Measurements from ENCODE around the gene TNFRSF4.

TNFRSF4 gene

GRCh38 chr1:1245178-1245816 lies 31.3 kb upstream of the TNFRSF4 start:
- no peak for DNase-seq (ENCODE audit: low spot score)

DNA sequence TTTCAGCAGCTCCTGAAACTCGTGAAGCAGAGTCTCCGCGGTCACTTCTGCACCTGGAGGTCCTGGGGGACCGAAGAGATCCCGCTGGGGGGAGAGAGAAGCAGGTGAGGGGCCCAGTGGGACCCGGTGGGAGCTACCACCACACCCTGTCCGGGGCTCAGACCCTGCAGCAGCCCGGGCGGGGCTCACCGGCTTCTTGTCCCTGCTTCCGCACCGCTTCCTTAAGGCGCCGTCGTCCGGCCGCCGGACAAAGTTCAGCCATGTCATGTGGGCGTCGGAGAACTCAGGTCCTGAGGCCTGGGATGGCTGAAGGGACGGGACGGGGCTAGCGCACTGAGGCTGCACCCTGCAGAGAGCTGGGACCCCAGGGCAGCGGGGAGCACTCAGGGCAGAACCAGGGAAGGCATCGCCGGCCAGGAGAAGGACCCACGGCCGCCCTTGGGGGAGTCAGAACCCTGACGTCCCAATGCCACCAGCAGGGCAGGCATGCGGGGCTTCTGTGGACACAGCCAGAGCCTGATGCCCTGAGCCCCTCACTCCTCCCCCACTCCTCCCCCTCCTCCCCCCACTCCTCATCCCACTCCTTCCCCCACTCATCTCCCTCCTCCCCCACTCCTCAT lies 30.3 kb upstream of the TNFRSF4 start:
- no peak for DNase-seq (ENCODE audit: low spot score)

DNA sequence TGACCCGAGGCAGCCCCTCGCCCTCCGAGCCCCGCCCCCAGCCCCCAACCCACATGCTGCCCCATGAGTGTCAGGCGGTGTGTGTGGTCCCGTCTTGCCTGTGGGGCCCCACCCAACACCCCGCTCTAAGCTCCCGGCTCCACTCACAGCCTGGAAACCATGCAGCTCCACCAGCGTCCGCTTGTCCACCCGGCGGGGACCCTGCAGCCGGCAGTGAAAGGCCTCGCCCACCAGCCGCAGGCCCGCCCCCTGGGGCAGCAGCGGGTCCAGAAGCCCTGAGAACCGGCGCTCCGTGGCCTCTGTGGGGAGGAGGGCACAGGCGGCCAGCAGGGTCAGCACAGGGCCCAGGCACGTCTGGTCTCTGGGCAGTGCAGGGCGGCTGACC lies 29.8 kb upstream of the TNFRSF4 start:
- DNase-seq (ENCODE audit: low spot score) = no peak

- DNase-seq (ENCODE audit: low spot score) = no peak
These were observed 29.3 kb upstream of the TNFRSF4 start for GRCh38 chr1:1243266-1243660.

- DNase-seq (ENCODE audit: low spot score) = no peak
These were observed 28.7 kb upstream of the TNFRSF4 start for GRCh38 chr1:1242461-1243265.

GRCh38 chr1:1241588-1242219 lies 27.8 kb upstream of the TNFRSF4 start:
- DNase-seq (ENCODE audit: low spot score) = no peak

- no peak for DNase-seq (ENCODE audit: low spot score)
These were observed 27.1 kb upstream of the TNFRSF4 start for GRCh38 chr1:1240822-1241587.

DNA sequence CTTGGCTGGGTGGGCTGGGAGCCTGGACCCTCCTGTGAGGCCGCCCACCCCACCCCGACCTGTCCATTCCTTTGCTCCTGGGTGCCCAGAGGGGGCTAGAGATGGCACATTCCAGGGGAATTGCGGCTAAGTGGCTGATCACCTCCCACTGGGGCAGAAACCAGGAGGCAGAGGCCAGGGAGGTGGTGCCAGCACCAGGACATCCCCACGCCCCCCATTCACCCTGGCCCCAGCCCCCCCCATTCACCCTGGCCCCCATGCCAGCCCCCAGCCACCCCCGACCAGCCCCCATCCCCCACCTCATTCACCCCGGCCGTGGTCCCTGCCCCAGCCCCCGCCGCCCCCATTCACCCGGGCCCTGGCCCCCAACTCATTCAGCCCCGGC lies 26.4 kb upstream of the TNFRSF4 start:
- no peak for DNase-seq (ENCODE audit: low spot score)

- no peak for DNase-seq (ENCODE audit: low spot score)
These were observed 25.8 kb upstream of the TNFRSF4 start for GRCh38 chr1:1239614-1240347.

GRCh38 chr1:1239227-1239613 lies 25.3 kb upstream of the TNFRSF4 start:
- no peak for DNase-seq (ENCODE audit: low spot score)

DNA sequence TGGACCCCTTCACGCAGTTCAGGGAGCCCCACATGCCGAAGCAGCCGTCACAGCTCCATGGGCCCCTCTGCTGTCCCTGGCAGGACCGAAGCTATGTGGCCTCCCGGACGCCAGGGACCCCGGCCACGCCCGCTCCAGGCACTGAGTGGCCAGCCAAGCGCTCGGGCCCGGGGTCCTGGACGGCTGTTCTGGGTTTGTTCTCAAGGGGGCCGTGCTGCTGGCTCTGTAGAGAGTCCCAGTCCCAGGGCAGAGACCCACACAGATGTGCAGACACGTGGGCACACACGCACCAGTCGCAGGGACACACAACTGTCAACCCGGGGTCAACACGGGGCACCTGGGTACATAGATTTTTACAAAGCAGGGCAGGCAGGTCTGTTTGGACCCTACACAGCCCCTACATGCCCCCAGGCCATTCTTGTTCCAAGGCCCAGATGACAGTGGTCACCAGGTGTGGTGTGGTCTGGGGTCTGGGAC lies 24.8 kb upstream of the TNFRSF4 start:
- DNase-seq (ENCODE audit: low spot score) = no peak

DNA sequence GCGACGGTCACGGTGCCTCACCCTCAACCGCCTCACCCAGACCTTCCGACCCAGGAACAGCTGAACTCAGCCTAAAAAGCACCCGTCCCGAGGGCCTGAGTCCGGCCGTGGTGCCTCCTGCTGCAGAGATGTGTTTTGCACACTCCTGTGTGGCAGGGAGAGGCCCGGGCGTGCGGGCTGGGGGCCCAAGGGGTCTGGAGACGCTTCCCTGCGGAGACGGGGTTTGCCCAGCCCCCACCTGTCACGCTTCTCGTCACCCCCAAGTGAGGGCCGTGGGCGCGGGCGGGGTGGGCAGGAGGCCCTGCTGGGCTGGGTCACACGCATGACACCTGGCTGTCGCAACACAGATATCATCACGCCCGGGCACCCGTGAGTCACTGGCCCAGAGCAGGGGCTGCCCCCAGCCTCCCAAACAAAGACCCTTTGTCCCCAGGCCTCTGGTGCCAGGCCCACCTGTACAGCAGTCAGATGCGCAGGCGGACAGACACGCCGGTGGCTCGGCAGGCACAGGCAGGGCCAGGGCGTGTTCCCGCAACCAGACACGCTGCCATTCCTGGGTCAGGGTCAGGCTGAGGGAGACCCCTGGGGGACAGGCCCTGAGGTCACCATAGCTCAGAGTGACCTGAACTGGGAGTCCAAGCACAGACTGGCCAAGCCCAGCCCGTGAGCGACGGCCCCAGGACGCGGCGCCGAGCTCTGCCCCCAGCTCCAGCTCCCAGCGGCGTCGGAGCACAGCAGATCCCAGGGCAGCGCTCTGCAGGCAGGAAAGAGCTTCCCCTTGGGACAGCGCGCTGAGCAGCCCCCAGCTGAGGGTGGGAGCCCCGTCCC lies 24.1 kb upstream of the TNFRSF4 start:
- no peak for DNase-seq (ENCODE audit: low spot score)

- DNase-seq (ENCODE audit: low spot score) = no peak
These were observed 23.3 kb upstream of the TNFRSF4 start for GRCh38 chr1:1236945-1237873.

- DNase-seq (ENCODE audit: low spot score) = no peak
These were observed 22.3 kb upstream of the TNFRSF4 start for GRCh38 chr1:1236176-1236763.

DNA sequence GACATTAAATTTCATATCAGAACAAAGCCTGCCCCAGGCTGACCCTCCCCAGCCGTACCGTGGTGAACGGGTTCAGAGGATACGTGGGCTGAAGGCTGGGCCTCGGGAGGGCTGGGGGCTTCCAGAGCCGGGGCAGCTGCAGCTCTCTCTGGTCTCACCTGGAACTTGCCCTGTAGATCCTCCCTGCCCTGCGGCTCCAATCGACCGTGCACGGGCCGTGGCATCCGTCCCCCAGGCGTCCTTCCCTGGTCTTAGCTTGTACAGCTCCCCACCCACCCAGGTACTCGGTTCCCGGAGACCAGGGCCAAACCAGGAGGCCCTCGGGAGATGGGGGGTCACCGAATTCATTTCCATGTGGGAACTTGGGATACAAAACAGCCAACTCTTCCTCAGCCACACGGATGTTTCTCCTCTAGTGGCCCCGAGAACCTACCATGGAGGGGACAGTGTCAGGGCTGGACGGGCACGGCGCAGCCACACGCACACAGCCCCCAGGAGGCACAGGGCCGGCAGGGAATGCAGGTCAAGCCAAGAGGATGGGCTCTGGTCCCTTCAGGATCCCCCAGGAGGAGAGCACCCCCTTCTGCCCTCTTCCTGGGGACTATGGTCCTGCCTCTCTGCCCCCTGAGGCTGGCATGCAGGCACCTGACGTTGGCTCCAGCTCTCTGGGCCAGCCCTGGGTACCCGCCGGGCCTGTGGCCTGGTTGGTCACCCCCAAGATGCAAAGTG lies 21.2 kb upstream of the TNFRSF4 start:
- DNase-seq (ENCODE audit: low spot score) = no peak

- no peak for DNase-seq (ENCODE audit: low spot score)
These were observed 20.3 kb upstream of the TNFRSF4 start for GRCh38 chr1:1234180-1234808.

DNA sequence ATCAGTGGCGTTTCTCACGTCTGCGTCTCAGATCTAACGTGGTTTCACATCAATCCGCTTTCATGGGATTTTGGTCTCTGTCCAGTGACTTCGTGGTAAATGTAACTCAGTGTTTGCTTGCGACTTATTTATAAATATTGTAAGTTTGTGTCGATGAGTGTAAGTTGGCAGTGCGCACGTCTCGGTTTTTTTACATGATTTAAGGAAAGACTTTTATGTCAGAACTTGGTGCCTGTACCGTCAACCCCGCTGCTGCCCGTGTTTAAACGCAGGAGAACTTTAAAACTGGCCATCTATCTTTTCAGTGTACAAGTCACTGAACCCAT lies 19.6 kb upstream of the TNFRSF4 start:
- DNase-seq (ENCODE audit: low spot score) = no peak
